Omental fat pad (tissue), 4 donors: ENCODE results near the gene GATC. TPM values are rescaled to one million over a fixed set of nuclear protein-coding genes. Genes with fewer than 3 reads are reported as not detected.

Experiments used
- ATAC-seq: fragments of 150-250 bp; one replicate; pipeline ENCODE4 v1.9.1; 2016; ENCODE audit warnings: mild to moderate bottlenecking, moderate library complexity; ENCODE audit not compliant: low FRiP score
- DNase-seq: peaks from one replicate; pipeline ENCODE4 v3.0.0-alpha.2; 2019; ENCODE audit warnings: low spot score
- CTCF ChIP-seq, 3 donors: fragments of 450-650 bp; IDR thresholded peaks; one replicate each; pipeline ENCODE4 v1.5.1; 2016 to 2017; ENCODE audit warnings: antibody characterized with exemption in 3 of 3, mild to moderate bottlenecking in 3 of 3, moderate library complexity in 2 of 3
- small RNA-seq: library from RNA; depleted of rRNA; stranded (forward); fragments of <200 nt; gene quantifications from one replicate; pipeline ENCODE3, GENCODE V24; 2016
- total RNA-seq, 4 donors: library from RNA; depleted of rRNA; stranded (reverse); fragments of >200 nt; gene quantifications; one replicate each; pipeline ENCODE4 v1.1.0, GENCODE V29; 2016

GATC gene
- total RNA-seq, 4 donors from 2014 or later, result 22.8 to 30.7 (median 24.2) TPM

GRCh38 chr12:120500581-120500980 lies 54.3 kb downstream of the GATC start:
- DNase-seq (no peak), ATAC-seq (no peak)
- no peak for TF ChIP-seq CTCF (IDR thresholded peaks at IDR 0.05)

- ATAC-seq (no peak), DNase-seq (no peak)
- no peak for TF ChIP-seq CTCF (IDR thresholded peaks at IDR 0.05)
Measured at GRCh38 chr12:120504587-120504986, 58.3 kb downstream of the GATC start.

- ATAC-seq (no peak), DNase-seq (no peak)
- TF ChIP-seq CTCF (IDR thresholded peaks at IDR 0.05), result no peak
Measured at GRCh38 chr12:120508537-120508936, 62.3 kb downstream of the GATC start.

Small RNA genes within 50 kb of the gene (small RNA-seq; reads per million reads assigned to genes)
- gene RF00019, result not detected

Other genes with a start within 250 kb of the GATC start
- gene RPLP0, start 245.3 kb upstream of the GATC start, total RNA-seq, result 1,000 to 10,000 TPM; 2,289 to 4,489 (median 2,885) TPM
- gene PXN, start 180.7 kb upstream of the GATC start, total RNA-seq, result 100 to 1,000 TPM in 1 of 4 donors, 10 to 100 TPM in 3; 40.0 to 151 (median 73.1) TPM
- under 1 TPM; under 0.01 TPM for gene RNU4-2, start 154.5 kb upstream of the GATC start, total RNA-seq
- under 1 TPM in 2 of 4 donors, not detected in 2; under 0.01 TPM for gene RNU4-1, start 153.2 kb upstream of the GATC start, total RNA-seq
- gene SIRT4, start 144.1 kb upstream of the GATC start, total RNA-seq, result 1 to 10 TPM in 3 of 4 donors, not detected in 1; 1.3 to 2.4 (median 1.4) TPM
- gene PLA2G1B, start 118.7 kb upstream of the GATC start, total RNA-seq, result not detected
- gene MSI1, start 77.3 kb upstream of the GATC start, total RNA-seq, result 1 to 10 TPM in 1 of 4 donors, under 1 TPM in 2, not detected in 1; 0.13 to 2.0 (median 0.37) TPM
- gene COX6A1, start 8.3 kb upstream of the GATC start, total RNA-seq, result 100 to 1,000 TPM; 374 to 751 (median 529) TPM
- gene TRIAP1, start 60 bp upstream of the GATC start, total RNA-seq, result 10 to 100 TPM; 11.3 to 21.6 (median 16.2) TPM
- 10 to 100 TPM; 62.3 to 88.7 (median 71.4) TPM for gene SRSF9, start 23.3 kb downstream of the GATC start, total RNA-seq
- 100 to 1,000 TPM; 142 to 209 (median 175) TPM for gene DYNLL1, start 49.7 kb downstream of the GATC start, total RNA-seq
- 10 to 100 TPM; 14.4 to 31.2 (median 25.4) TPM for gene COQ5, start 82.7 kb downstream of the GATC start, total RNA-seq
- 100 to 1,000 TPM; 124 to 217 (median 167) TPM for gene RNF10, start 87.9 kb downstream of the GATC start, total RNA-seq
- 10 to 100 TPM; 20.9 to 44.6 (median 34.3) TPM for gene POP5, start 135.0 kb downstream of the GATC start, total RNA-seq
- gene CABP1, start 194.2 kb downstream of the GATC start, total RNA-seq, result 10 to 100 TPM in 2 of 4 donors, 1 to 10 TPM in 2; 2.1 to 14.7 (median 6.6) TPM
- gene MLEC, start 240.7 kb downstream of the GATC start, total RNA-seq, result 100 to 1,000 TPM in 1 of 4 donors, 10 to 100 TPM in 3; 84.8 to 121 (median 91.7) TPM